ENCODE measurements around the gene PPARD. TPM values are rescaled to one million over a fixed set of nuclear protein-coding genes. Genes with fewer than 3 reads are reported as not detected.

The PPARD gene
- total RNA-seq, 1 donor from 2014 or later = 33.8 TPM

DNA sequence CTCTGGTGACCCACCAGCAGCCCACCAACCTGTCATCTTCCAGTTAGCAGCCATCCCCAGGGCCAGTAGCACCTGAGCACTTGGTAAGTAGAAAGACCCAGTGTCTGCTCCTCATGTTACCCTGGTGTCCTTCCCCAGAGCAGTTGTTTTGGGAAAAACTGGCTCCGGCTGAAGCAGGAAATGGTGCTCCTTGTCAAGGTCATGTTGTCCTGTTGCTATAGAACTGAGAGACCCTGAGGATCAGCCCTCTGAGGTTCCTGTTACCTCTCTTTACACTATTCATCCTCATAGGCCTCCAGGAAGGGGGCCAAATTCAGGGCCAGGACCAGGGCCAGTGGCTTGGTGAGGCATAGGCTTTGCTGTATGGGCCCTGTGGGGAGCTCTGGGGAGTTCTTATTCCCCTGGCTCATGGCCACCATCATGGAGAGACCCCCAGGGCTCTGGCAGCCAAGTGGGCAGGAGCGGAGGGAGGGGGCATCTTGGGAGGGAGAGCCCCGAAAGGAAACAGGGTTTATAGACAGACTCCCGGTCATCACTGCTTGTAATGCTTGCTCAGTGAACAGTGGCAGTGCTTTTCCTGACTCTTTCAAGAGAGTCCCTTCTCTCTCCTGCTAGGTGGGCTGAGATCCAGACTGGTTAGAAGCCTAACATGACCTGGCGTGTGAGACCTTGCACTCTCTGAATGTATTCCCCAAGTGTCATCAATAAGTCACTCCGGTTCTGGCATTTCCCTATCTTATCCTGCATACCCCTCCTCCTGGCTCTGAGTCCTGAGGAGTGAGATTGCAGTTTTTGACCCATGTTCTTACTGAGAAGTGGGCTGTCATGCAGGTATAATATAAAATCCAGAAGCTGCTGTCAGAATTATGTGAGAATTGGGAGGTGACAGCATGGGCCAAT, 50.7 kb downstream of the PPARD start:
- Mint-ChIP-seq H3K27ac (ENCODE audit: unreplicated experiment) (no peak overlapping the region), H3K36me3 (ENCODE audit: unreplicated experiment) (peaks cover 5% of the 10 kb centered on the region), H3K27me3 (ENCODE audit: unreplicated experiment) (no peaks in the 10 kb centered on the region), H3K9me3 (ENCODE audit: unreplicated experiment) (no peaks in the 10 kb centered on the region), H3K4me3 (ENCODE audit: unreplicated experiment) (no peak overlapping the region), H3K4me1 (ENCODE audit: unreplicated experiment) (peaks cover 16% of the 10 kb centered on the region)
- TF ChIP-seq, protein P1, sequence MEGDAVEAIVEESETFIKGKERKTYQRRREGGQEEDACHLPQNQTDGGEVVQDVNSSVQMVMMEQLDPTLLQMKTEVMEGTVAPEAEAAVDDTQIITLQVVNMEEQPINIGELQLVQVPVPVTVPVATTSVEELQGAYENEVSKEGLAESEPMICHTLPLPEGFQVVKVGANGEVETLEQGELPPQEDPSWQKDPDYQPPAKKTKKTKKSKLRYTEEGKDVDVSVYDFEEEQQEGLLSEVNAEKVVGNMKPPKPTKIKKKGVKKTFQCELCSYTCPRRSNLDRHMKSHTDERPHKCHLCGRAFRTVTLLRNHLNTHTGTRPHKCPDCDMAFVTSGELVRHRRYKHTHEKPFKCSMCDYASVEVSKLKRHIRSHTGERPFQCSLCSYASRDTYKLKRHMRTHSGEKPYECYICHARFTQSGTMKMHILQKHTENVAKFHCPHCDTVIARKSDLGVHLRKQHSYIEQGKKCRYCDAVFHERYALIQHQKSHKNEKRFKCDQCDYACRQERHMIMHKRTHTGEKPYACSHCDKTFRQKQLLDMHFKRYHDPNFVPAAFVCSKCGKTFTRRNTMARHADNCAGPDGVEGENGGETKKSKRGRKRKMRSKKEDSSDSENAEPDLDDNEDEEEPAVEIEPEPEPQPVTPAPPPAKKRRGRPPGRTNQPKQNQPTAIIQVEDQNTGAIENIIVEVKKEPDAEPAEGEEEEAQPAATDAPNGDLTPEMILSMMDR (IDR thresholded peaks at IDR 0.05) = no peak
- no peak for DNase-seq (ENCODE audit: extremely low spot score, unreplicated experiment)

DNA sequence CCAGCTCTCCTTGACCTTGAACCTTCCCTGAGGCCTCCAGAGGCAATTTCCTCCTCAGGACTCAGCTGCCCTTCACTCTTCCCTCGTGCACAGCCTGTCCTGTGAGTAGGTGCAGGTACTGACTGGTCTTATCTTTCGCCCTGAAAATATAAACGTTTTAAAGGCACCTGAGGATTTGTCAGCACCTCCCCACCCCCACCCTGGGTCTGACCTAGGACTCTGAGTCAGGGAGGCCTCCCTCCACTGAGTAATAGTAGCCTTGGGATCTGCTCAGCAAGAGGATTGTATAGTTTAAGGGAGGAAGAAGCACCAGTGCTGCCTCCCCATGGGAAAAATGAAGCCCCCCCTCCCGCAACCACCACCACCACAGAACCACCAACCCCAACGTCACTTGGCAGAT, 54.6 kb downstream of the PPARD start:
- H3K27me3 Mint-ChIP-seq (ENCODE audit: unreplicated experiment) = no peaks in the 10 kb centered on the region
- no peak for DNase-seq (ENCODE audit: extremely low spot score, unreplicated experiment)
- no peaks in the 10 kb centered on the region for H3K9me3 Mint-ChIP-seq (ENCODE audit: unreplicated experiment)
- TF ChIP-seq, protein P1 (IDR thresholded peaks at IDR 0.05) = no peak
- H3K4me3 Mint-ChIP-seq (ENCODE audit: unreplicated experiment) = no peak overlapping the region
- H3K27ac Mint-ChIP-seq (ENCODE audit: unreplicated experiment) = peak overlapping the region; percentile 31
- peaks cover 7% of the 10 kb centered on the region for H3K36me3 Mint-ChIP-seq (ENCODE audit: unreplicated experiment)
- H3K4me1 Mint-ChIP-seq (ENCODE audit: unreplicated experiment) = peaks cover 21% of the 10 kb centered on the region

DNA sequence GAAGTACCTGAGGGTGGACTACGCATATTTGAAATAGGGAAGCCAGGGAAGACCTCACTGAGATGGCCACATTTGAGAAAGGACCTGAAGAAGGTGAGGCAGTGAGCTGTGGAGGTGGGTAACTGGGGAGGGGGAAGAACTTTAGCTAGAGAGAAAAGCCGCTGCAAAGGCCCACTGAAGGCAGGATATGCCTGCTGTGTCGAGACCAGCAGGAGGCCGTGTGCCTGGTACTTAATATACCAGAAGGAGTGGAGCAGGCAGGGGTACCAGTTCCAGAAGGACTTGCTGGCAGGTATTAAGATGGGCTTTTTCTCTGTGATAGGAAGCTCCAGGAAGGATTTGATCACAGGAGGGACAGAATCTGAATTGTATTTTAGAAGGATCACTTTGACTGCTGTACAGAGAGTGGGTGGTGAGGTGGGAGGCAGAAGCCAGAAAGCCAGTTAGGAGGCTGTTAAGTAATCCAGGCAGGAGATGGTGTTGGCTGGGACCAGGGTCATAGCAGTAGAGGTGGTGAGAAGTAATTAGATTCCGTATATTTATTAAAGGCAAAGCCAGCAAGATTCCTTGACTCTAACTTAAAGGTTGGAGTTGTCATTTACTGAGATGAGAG, 55.6 kb downstream of the PPARD start:
- DNase-seq (ENCODE audit: extremely low spot score, unreplicated experiment) = no peak
- TF ChIP-seq, protein P1 (IDR thresholded peaks at IDR 0.05) = no peak
- Mint-ChIP-seq H3K27me3 (ENCODE audit: unreplicated experiment) (no peaks in the 10 kb centered on the region), H3K9me3 (ENCODE audit: unreplicated experiment) (no peaks in the 10 kb centered on the region), H3K36me3 (ENCODE audit: unreplicated experiment) (peaks cover 7% of the 10 kb centered on the region), H3K4me3 (ENCODE audit: unreplicated experiment) (no peak overlapping the region), H3K27ac (ENCODE audit: unreplicated experiment) (no peak overlapping the region), H3K4me1 (ENCODE audit: unreplicated experiment) (peaks cover 27% of the 10 kb centered on the region)

DNA sequence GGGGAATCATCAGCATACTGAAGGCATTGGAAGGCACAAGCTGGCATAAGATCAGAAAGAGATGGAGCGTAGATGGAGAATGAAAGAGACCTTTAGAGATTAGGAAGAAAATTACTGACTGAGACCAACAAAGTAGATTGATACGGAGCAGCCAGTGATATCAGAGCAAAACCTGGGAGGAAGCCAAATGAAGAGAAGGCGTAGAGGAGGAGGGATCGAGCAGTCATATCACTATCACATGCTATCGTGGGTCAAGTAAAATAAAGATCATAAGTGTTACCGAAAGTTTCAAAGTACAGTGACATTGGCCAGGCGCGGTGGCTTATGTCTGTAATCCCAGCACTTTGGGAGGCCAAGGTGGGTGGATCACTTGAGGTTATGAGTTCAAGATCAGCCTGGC, 56.2 kb downstream of the PPARD start:
- Mint-ChIP-seq H3K4me3 (ENCODE audit: unreplicated experiment) (no peak overlapping the region), H3K4me1 (ENCODE audit: unreplicated experiment) (peaks cover 27% of the 10 kb centered on the region), H3K27ac (ENCODE audit: unreplicated experiment) (no peak overlapping the region), H3K36me3 (ENCODE audit: unreplicated experiment) (peaks cover 7% of the 10 kb centered on the region), H3K9me3 (ENCODE audit: unreplicated experiment) (no peaks in the 10 kb centered on the region), H3K27me3 (ENCODE audit: unreplicated experiment) (no peaks in the 10 kb centered on the region)
- TF ChIP-seq, protein P1 (IDR thresholded peaks at IDR 0.05) = no peak
- DNase-seq (ENCODE audit: extremely low spot score, unreplicated experiment) = no peak

DNA sequence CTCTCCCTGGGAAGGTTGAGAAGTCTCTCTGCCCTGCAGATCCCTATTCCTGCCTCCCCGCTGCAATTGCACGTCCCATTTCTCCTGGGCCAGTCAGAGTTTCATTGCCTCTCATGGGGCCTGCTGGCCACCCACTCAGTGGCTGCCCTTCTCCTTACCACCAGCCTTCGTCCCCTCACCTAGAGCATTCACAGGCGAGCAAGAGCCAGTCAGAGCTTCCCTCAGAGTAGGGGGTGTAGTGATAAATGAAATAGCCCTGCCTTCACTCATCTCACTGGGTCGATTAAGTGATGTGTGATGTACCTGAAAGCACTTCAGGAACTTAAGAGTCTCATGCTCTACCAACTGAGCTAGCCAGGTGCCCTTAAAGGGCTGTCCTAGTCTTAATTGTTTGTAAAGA, 57.8 kb downstream of the PPARD start:
- H3K9me3 Mint-ChIP-seq (ENCODE audit: unreplicated experiment) = no peaks in the 10 kb centered on the region
- peaks cover 27% of the 10 kb centered on the region for H3K4me1 Mint-ChIP-seq (ENCODE audit: unreplicated experiment)
- H3K36me3 Mint-ChIP-seq (ENCODE audit: unreplicated experiment) = peaks cover 7% of the 10 kb centered on the region
- no peak overlapping the region for H3K4me3 Mint-ChIP-seq (ENCODE audit: unreplicated experiment)
- H3K27ac Mint-ChIP-seq (ENCODE audit: unreplicated experiment) = no peak overlapping the region
- TF ChIP-seq, protein P1 (IDR thresholded peaks at IDR 0.05) = no peak
- no peaks in the 10 kb centered on the region for H3K27me3 Mint-ChIP-seq (ENCODE audit: unreplicated experiment)
- no peak for DNase-seq (ENCODE audit: extremely low spot score, unreplicated experiment)
